Measurements from ENCODE around the gene KLC4.
"Not testable (repeated sequence)": the region's sequence is repeated elsewhere in the genome, so short reads cannot be mapped to it uniquely, and the experiment has no call there.

The KLC4 gene

GRCh38 chr6:43024436-43024835 is 35.0 kb upstream of the KLC4 start:
- Mint-ChIP-seq H3K4me1 (peaks cover 38% of the 10 kb centered on the region), H3K27me3 (no peaks in the 10 kb centered on the region), H3K4me3 (peak overlapping the region; percentile 7), H3K9me3 (no peaks in the 10 kb centered on the region), H3K36me3 (ENCODE audit: low read depth) (peaks cover 38% of the 10 kb centered on the region), H3K27ac (peak overlapping the region; percentile 74)
- DNase-seq (no peak), ATAC-seq (no peak)

GRCh38 chr6:43026365-43026764 is 33.1 kb upstream of the KLC4 start:
- DNase-seq (no peak), ATAC-seq (no peak)
- Mint-ChIP-seq H3K9me3 (no peaks in the 10 kb centered on the region), H3K27me3 (no peaks in the 10 kb centered on the region), H3K4me1 (peaks cover 27% of the 10 kb centered on the region), H3K27ac (no peak overlapping the region), H3K4me3 (no peak overlapping the region), H3K36me3 (ENCODE audit: low read depth) (peaks cover 43% of the 10 kb centered on the region)

DNA sequence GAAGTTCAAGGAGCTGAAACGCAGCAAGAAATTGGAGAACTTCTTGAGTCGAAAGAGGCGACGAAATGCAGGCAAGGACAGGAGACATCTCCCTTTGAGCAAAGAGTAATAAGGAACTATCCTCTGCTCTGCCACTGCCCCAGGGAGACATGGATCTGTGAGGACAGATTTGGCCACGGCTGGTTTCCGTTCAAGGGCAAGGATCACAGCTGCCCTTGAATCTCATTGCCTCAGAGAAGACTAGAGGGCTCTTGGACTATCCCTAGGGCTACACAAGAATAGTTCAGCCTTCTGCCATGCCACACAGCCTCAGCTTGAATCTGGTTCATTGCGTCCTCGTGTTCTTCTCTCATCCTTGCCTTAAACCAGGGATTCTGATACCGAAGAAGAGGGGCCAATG is 30.3 kb upstream of the KLC4 start:
- DNase-seq (no peak), ATAC-seq (no peak)
- H3K27ac Mint-ChIP-seq: no peak overlapping the region
- H3K36me3 Mint-ChIP-seq (ENCODE audit: low read depth): peaks cover 54% of the 10 kb centered on the region
- H3K4me1 Mint-ChIP-seq: peaks cover 10% of the 10 kb centered on the region
- H3K4me3 Mint-ChIP-seq: no peak overlapping the region
- no peaks in the 10 kb centered on the region for H3K27me3 Mint-ChIP-seq
- H3K9me3 Mint-ChIP-seq: no peaks in the 10 kb centered on the region

- Mint-ChIP-seq H3K4me1 (no peaks in the 10 kb centered on the region), H3K4me3 (no peak overlapping the region), H3K27me3 (no peaks in the 10 kb centered on the region), H3K36me3 (ENCODE audit: low read depth) (peaks cover 45% of the 10 kb centered on the region), H3K27ac (no peak overlapping the region), H3K9me3 (no peaks in the 10 kb centered on the region)
- DNase-seq: no peak
- ATAC-seq: no peak
These were observed 27.1 kb upstream of the KLC4 start for GRCh38 chr6:43032326-43032725.

GRCh38 chr6:43033496-43034189 is 25.8 kb upstream of the KLC4 start:
- Mint-ChIP-seq H3K4me1 (no peaks in the 10 kb centered on the region), H3K36me3 (ENCODE audit: low read depth) (peaks cover 48% of the 10 kb centered on the region), H3K4me3 (no peak overlapping the region), H3K27me3 (no peaks in the 10 kb centered on the region), H3K27ac (no peak overlapping the region), H3K9me3 (no peaks in the 10 kb centered on the region)
- ATAC-seq (no peak), DNase-seq (no peak)

DNA sequence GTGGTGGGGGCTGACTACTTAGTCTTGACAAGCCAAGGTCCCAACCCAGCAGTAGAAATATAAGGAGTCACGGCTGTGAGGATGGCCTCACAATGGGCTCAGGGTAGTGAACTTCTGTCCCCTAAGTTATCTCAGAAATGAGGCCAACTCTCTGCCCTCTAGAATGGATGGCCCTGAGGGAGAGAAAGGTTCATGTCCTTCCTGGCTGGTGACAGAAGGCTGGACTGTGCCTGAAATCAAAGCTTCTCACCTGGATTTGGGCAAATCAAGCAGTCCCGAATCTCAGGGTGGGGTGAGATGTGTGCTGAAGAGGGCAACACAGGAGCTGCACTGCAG is 25.3 kb upstream of the KLC4 start:
- Mint-ChIP-seq H3K27ac (no peak overlapping the region), H3K4me1 (no peaks in the 10 kb centered on the region), H3K4me3 (no peak overlapping the region), H3K36me3 (ENCODE audit: low read depth) (peaks cover 43% of the 10 kb centered on the region), H3K9me3 (no peaks in the 10 kb centered on the region), H3K27me3 (no peaks in the 10 kb centered on the region)
- ATAC-seq: no peak
- no peak for DNase-seq

DNA sequence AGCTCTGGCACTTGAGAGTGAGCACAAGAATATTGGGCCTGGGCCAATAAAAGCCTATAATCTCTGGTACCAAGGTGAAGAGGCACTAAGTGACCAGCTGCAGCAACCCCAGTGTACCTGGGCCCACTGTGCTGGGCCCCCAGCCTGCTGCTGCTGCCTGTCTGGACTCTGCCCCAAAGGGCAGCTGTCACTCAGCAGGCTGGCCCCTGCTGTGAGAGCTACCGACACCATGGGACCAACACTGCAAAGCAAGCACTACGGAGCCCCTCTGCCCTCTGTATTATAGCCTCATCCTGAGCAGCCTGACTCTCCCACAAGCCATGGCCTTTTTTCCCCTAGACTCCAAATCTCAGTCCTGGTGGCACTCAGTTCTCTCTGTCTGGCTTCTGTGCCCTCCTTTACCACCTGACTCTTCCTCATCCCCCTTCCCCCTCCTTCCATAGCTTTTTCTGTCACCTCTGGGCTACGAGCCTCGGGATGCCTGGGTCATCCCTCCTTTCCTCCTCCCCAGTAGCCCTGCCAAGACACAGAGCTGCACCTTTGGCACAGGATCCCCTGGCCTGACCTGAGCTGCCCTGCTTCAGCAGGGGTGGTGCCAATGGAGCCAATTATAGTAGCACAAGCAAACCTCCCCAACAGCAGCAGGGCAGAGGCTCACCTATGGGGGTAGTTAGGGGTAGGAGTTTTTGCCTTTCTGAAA is 23.8 kb upstream of the KLC4 start:
- Mint-ChIP-seq H3K4me1 (no peaks in the 10 kb centered on the region), H3K36me3 (ENCODE audit: low read depth) (peaks cover 39% of the 10 kb centered on the region), H3K27ac (no peak overlapping the region), H3K4me3 (no peak overlapping the region), H3K9me3 (no peaks in the 10 kb centered on the region), H3K27me3 (no peaks in the 10 kb centered on the region)
- ATAC-seq: no peak
- no peak for DNase-seq

DNA sequence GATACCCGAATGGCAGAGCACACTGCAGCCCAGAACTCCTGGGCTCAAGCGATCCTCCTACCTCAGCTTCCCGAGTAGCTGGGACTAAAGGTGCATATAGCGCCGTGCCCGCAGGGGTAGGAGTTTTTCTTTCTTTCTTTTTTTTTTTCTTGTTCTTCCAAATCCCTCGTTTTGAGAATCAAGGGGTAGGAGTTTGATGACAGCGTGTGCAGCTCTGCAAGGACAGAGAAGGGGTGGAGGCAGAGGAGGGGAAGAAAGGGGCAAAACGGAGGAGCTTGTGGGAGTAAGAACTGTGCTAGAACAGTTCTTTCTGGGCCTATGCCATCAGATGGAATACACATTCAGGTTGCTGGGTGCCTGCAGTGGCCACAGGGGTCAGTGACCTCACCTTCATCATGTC is 22.7 kb upstream of the KLC4 start:
- DNase-seq (no peak), ATAC-seq (no peak)
- no peak overlapping the region for H3K4me3 Mint-ChIP-seq
- no peaks in the 10 kb centered on the region for H3K9me3 Mint-ChIP-seq
- H3K4me1 Mint-ChIP-seq: no peaks in the 10 kb centered on the region
- H3K36me3 Mint-ChIP-seq (ENCODE audit: low read depth): peaks cover 37% of the 10 kb centered on the region
- H3K27ac Mint-ChIP-seq: no peak overlapping the region
- H3K27me3 Mint-ChIP-seq: no peaks in the 10 kb centered on the region

DNA sequence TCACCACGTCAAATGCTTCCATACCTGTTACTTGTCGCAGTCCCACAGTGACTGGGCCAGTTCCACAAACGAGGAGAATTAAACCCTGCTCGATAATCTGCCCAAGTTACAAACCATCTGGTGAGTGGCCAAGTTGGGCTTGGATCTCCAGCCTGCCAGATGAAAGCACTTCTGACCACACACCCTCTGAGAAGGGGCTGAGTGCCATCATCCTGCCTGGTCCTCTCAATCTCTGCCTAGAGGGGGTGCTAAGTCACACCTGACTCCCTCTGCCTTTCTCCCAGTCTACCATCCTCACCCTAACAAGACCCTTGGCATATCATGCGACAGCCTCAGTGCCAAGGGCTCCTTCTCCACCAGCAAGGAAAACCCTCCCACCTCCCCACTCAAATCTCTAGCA is 22.2 kb upstream of the KLC4 start:
- H3K9me3 Mint-ChIP-seq: no peaks in the 10 kb centered on the region
- no peak overlapping the region for H3K27ac Mint-ChIP-seq
- peaks cover 36% of the 10 kb centered on the region for H3K36me3 Mint-ChIP-seq (ENCODE audit: low read depth)
- DNase-seq (no peak), ATAC-seq (no peak)
- H3K4me1 Mint-ChIP-seq: no peaks in the 10 kb centered on the region
- no peak overlapping the region for H3K4me3 Mint-ChIP-seq
- no peaks in the 10 kb centered on the region for H3K27me3 Mint-ChIP-seq

DNA sequence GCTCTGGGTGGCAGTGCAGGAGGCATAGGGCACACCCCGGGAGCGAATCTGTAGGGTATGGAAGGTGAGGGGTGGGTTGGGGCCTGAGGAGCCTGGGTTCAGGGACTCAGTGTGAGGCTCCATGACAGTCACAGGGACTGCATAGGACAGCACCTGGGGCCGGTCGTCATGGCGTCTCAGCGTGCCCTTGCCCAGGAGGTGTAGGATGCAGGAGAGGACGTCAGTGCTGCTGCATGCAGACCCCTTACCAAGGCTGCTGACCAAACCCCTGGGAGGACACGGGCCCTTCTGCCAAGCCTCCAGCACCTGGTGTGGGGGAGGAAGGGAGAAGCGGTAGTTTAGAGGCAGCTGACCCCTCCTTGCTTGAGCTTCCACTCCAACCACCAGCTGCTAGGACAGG is 21.7 kb upstream of the KLC4 start:
- H3K9me3 Mint-ChIP-seq: no peaks in the 10 kb centered on the region
- H3K36me3 Mint-ChIP-seq (ENCODE audit: low read depth): peaks cover 37% of the 10 kb centered on the region
- DNase-seq (no peak), ATAC-seq (no peak)
- H3K4me1 Mint-ChIP-seq: no peaks in the 10 kb centered on the region
- no peak overlapping the region for H3K4me3 Mint-ChIP-seq
- H3K27ac Mint-ChIP-seq: no peak overlapping the region
- H3K27me3 Mint-ChIP-seq: no peaks in the 10 kb centered on the region

- H3K36me3 Mint-ChIP-seq (ENCODE audit: low read depth): peaks cover 31% of the 10 kb centered on the region
- no peak overlapping the region for H3K4me3 Mint-ChIP-seq
- H3K9me3 Mint-ChIP-seq: no peaks in the 10 kb centered on the region
- H3K4me1 Mint-ChIP-seq: no peaks in the 10 kb centered on the region
- DNase-seq (no peak), ATAC-seq (no peak)
- no peaks in the 10 kb centered on the region for H3K27me3 Mint-ChIP-seq
- H3K27ac Mint-ChIP-seq: no peak overlapping the region
These were observed 20.7 kb upstream of the KLC4 start for GRCh38 chr6:43038727-43039126.

GRCh38 chr6:43040542-43041257 is 18.7 kb upstream of the KLC4 start:
- Mint-ChIP-seq H3K27ac (no peak overlapping the region), H3K9me3 (no peaks in the 10 kb centered on the region), H3K27me3 (no peaks in the 10 kb centered on the region), H3K36me3 (ENCODE audit: low read depth) (peaks cover 28% of the 10 kb centered on the region), H3K4me3 (no peak overlapping the region), H3K4me1 (no peaks in the 10 kb centered on the region)
- no peak for ATAC-seq
- DNase-seq: no peak

DNA sequence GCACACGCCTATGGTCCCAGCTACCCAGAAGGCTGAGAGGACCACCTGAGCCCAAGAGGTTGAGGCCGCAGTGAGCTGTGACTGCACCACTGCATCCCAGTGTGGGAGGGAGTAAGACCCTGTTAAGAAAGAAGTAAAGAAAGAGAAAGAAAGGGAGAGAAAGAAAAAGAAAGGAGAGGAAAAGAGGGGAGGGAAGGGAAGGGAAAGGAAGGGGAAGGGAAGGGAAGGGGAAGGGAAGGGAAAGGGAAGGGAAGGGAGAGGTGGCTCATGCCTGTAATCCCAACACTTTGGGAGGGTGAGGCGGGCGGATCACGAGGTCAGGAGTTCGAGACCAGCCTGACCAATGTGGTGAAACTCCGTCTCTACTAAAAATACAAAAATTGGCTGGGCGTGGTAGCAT is 18.0 kb upstream of the KLC4 start:
- not testable (repeated sequence) for H3K27ac Mint-ChIP-seq, DNase-seq, H3K4me1 Mint-ChIP-seq, H3K4me3 Mint-ChIP-seq, H3K27me3 Mint-ChIP-seq, ATAC-seq, H3K9me3 Mint-ChIP-seq
- H3K36me3 Mint-ChIP-seq (ENCODE audit: low read depth): peaks cover 30% of the 10 kb centered on the region

DNA sequence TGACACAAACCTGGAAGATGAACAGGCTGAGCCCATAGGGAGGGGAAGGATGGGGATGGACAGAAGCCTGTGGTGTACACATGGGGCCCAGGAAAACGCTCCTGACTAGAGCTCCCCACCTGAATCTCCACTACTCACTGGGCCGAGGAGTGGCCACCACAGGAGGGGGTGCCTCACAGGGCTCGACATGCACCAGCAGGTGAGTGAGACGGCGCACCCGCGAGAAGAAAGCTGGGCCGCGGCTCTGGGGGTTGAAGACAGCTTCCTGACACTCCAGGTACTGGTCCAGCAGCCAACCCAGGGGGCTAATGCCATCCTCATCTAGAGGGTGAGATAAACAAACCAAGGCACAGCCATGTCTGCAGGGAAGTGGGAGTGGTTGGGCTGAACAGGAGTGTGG is 16.1 kb upstream of the KLC4 start:
- Mint-ChIP-seq H3K36me3 (ENCODE audit: low read depth) (peaks cover 22% of the 10 kb centered on the region), H3K4me1 (no peaks in the 10 kb centered on the region), H3K27ac (no peak overlapping the region), H3K9me3 (no peaks in the 10 kb centered on the region), H3K4me3 (no peak overlapping the region), H3K27me3 (no peaks in the 10 kb centered on the region)
- DNase-seq (no peak), ATAC-seq (no peak)

DNA sequence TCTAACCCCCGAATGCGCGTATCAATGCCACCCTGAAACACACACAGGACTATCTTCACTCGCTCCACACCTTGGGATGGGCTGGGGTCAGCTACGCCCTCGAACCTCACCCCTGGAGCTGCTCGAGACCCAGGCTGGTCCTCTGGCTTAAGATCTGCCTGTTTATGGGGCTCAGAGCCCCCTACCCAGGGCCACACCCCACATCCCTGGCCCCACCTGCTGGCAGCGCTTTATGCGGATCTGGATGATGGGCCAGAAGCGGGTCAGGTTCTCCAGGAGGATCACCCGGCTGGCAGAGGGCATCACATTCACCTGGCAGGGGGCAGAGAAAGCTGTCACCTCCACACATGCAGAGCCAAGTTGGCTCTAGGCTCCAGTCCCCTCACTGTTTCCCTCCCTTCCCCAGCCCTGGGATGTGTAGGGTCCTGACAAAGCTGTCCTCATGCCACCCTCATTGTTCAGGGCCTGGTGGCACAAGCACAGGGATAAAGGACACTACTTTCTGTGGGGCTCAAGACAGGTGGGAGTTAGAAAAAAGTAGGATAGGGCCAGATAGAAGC is 14.0 kb upstream of the KLC4 start:
- H3K9me3 Mint-ChIP-seq: no peaks in the 10 kb centered on the region
- H3K27ac Mint-ChIP-seq: no peak overlapping the region
- H3K36me3 Mint-ChIP-seq (ENCODE audit: low read depth): peaks cover 22% of the 10 kb centered on the region
- no peaks in the 10 kb centered on the region for H3K27me3 Mint-ChIP-seq
- peaks cover under 1% of the 10 kb centered on the region for H3K4me1 Mint-ChIP-seq
- H3K4me3 Mint-ChIP-seq: no peak overlapping the region
- ATAC-seq (no peak), DNase-seq (no peak)

Measured in activated naive CD8-positive, alpha-beta T cell treated with anti-CD3 and anti-CD28 coated beads, Interleukin-2, amount 50 U/mL, for 24 hours (primary cell).